K562 (cell line): ENCODE results near the gene C16orf95. TPM values are rescaled to one million over a fixed set of nuclear protein-coding genes. Genes with fewer than 3 reads are reported as not detected.
A peak's percentile ranks its signal among the peaks of the same experiment; 100 is the strongest.

Experiments used
- ATAC-seq: fragments of 200-7000 bp; cut with Tn5 transposase; 3 replicates; pipeline ENCODE4 v1.9.1; 2020; ENCODE audit warnings: moderate library complexity
- BruUV-seq: library from RNA; stranded (reverse); fragments of 400-500 nt; replicated peaks from 2 replicates; lab custom pipeline; 2021; lab: Mats Ljungman, UMichigan
- CTCF ChIA-PET: fragments of 300-600 bp; formaldehyde crosslinking; extraction: SDS; loops from one replicate; lab custom pipeline; 2021; ENCODE audit warnings: low intra/inter-chr PET ratio; lab: Yijun Ruan, JAX
- POLR2A ChIA-PET: fragments of 300-600, 350-650 bp; sonication (Branson Sonifier 250); formaldehyde crosslinking; extraction: SDS; loops from one replicate; lab custom pipeline; 2021; ENCODE audit warnings: antibody characterized with exemption, inconsistent platforms; lab: Yijun Ruan, JAX
- DNase-seq, 4 experiments: peaks; one replicate each; pipeline versions ENCODE4 v3.0.0 to v3.0.0-alpha.2; 2011 to 2018; ENCODE audit warnings: low spot score in 3 of 4, mixed read lengths in 3 of 4; ENCODE audit errors: extremely low read depth in 1 of 4
- FAIRE-seq: peaks from 2 replicates; lab custom pipeline; 2011; peaks lifted over from hg19 to GRCh38; lab: Jason Lieb, UNC
- H2AFZ ChIP-seq: 2 replicates; pipeline ENCODE4 v1.6.0; 2011; ENCODE audit warnings: low read depth, low read length, control low read depth, inconsistent platforms
- H3K27ac ChIP-seq: fragments of 200-600 bp; 3 replicates; pipeline ENCODE4 v1.8.0; 2011; ENCODE audit warnings: low read depth, mild to moderate bottlenecking, control low read depth, inconsistent platforms, low read length, moderate library complexity, mixed read lengths; ENCODE audit errors: extremely low read depth
- H3K27me3 ChIP-seq, 2 experiments: fragments of 300-600 bp in 1 of 2; 2 replicates in 1 of 2; 3 replicates in 1 of 2; pipeline versions ENCODE4 v1.6.0 to v1.8.0; 2011; ENCODE audit warnings: inconsistent platforms in 2 of 2, low read length in 2 of 2, mild to moderate bottlenecking in 1 of 2, mixed read lengths in 1 of 2, moderate library complexity in 1 of 2; ENCODE audit not compliant: control insufficient read depth in 2 of 2, insufficient read depth in 2 of 2
- H3K36me3 ChIP-seq: fragments of 300-600 bp; 3 replicates; pipeline ENCODE4 v1.8.0; 2011; ENCODE audit warnings: mild to moderate bottlenecking, low read length, inconsistent platforms; ENCODE audit not compliant: control insufficient read depth, insufficient read depth
- H3K4me1 ChIP-seq, 2 experiments: fragments of 200-600 bp in 1 of 2; replicated peaks in 1 of 2; 2 replicates in 1 of 2; 3 replicates in 1 of 2; pipeline versions ENCODE4 v1.5.1 to v1.8.0; 2011; ENCODE audit warnings: inconsistent platforms in 2 of 2, low read length in 2 of 2, mild to moderate bottlenecking in 1 of 2, mixed read lengths in 1 of 2, moderate library complexity in 1 of 2; ENCODE audit not compliant: control insufficient read depth in 2 of 2, insufficient read depth in 2 of 2
- H3K4me2 ChIP-seq: 2 replicates; pipeline ENCODE4 v1.6.1; 2011; ENCODE audit warnings: low read length, control low read depth, inconsistent platforms, mixed read lengths; ENCODE audit not compliant: insufficient read depth
- H3K4me3 ChIP-seq: fragments of 200-600 bp; sonication (generic), shearing (Covaris generic); 2 replicates; pipeline ENCODE4 v1.5.1; 2016; ENCODE audit warnings: control low read depth, inconsistent platforms
- H3K79me2 ChIP-seq: fragments of 200-600 bp; 3 replicates; pipeline ENCODE4 v1.8.0; 2011; ENCODE audit warnings: low read length, inconsistent platforms; ENCODE audit not compliant: control insufficient read depth, insufficient read depth
- H3K9ac ChIP-seq, 2 experiments: 2 replicates each; pipeline versions ENCODE4 v1.6.0 to v1.6.1; 2011; ENCODE audit warnings: low read depth in 2 of 2, low read length in 2 of 2, control low read depth in 1 of 2, inconsistent platforms in 1 of 2, mild to moderate bottlenecking in 1 of 2, mixed read lengths in 1 of 2; ENCODE audit not compliant: insufficient read depth in 1 of 2
- H3K9me1 ChIP-seq: one replicate; pipeline ENCODE4 v1.6.0; 2011; ENCODE audit warnings: inconsistent platforms, mild to moderate bottlenecking, low read length, moderate library complexity; ENCODE audit not compliant: control insufficient read depth, insufficient read depth
- H3K9me3 ChIP-seq: replicated peaks from 2 replicates; pipeline ENCODE4 v1.5.1; 2011; ENCODE audit warnings: low read depth, low read length, inconsistent platforms; ENCODE audit not compliant: control insufficient read depth, insufficient read depth
- H4K20me1 ChIP-seq: replicated peaks from 2 replicates; pipeline ENCODE4 v1.6.1; 2011; ENCODE audit warnings: low read length, inconsistent platforms, mixed read lengths; ENCODE audit not compliant: control insufficient read depth, insufficient read depth
- NEUROD1 ChIP-seq: fragments of 150-350 bp; IDR thresholded peaks from 2 replicates; pipeline ENCODE4 v1.6.1; 2014; ENCODE audit warnings: borderline replicate concordance, low read length, low read depth; ENCODE audit not compliant: partially characterized antibody
- NFIC ChIP-seq: fragments of 450-650 bp; IDR thresholded peaks from 2 replicates; pipeline ENCODE4 v1.6.1; 2017; ENCODE audit warnings: mild to moderate bottlenecking, inconsistent platforms
- SREBF2 ChIP-seq: sonication (generic); formaldehyde crosslinking; IDR thresholded peaks from 2 replicates; pipeline ENCODE4 v1.4.0; 2020; ENCODE audit warnings: mild to moderate bottlenecking, missing genetic modification reagents
- WGBS: fragments of 100-300 bp; shearing (Covaris generic); methylation state at CpG from one replicate; pipeline ENCODE4 v1.1.6; 2016; ENCODE audit warnings: low coverage, mixed read lengths; ENCODE audit not compliant: insufficient coverage; ENCODE audit errors: missing lambda C conversion rate; 5-methylcytosine and 5-hydroxymethylcytosine counted together
- in situ Hi-C: fragments of 300-500 bp; cut with MboI; formaldehyde crosslinking; loops from 4 replicates; pipeline ENCODE4 v1.15.0; 2018; ENCODE audit warnings: inconsistent platforms, mixed read lengths
- intact Hi-C: fragments of 100-400 bp; cut with micrococcal nuclease; formaldehyde crosslinking; loops from 2 replicates; pipeline ENCODE4 v1.14.2; 2022
- polyA plus RNA-seq, 8 experiments: library from polyadenylated mRNA; depleted of rRNA in 4 of 8; stranded (reverse) in 5 of 8; unstranded in 3 of 8; fragments of >200 nt; fragmentation: Nextera tagmentation in 2 of 8; fragmentation: Illumina TruSeq in 1 of 8; extraction: Ambion mirVana in 2 of 8; extraction: Trizol in 1 of 8; gene quantifications; 2 replicates each; pipeline versions ENCODE4 v1.2.1 to v1.2.3, GENCODE V29; 2011 to 2014; ENCODE audit warnings: inconsistent platforms in 1 of 8, missing spikeins in 1 of 8
- total RNA-seq, 7 experiments: library from RNA; depleted of rRNA in 6 of 7; stranded (reverse); fragments of >200 nt in 6 of 7; fragmentation: Illumina TruSeq in 2 of 7; extraction: Trizol in 2 of 7; gene quantifications; 2 replicates each; pipeline versions ENCODE4 v1.2.1 to v1.2.3, GENCODE V29; 2011 to 2021; ENCODE audit warnings: low replicate concordance in 1 of 7
- TF ChIP-seq, protein P1 (sequence below): fragments of 250-450 bp; sonication (Bioruptor Pico); IDR thresholded peaks from 2 replicates; pipeline ENCODE4 v1.4.0; 2020; ENCODE audit warnings: mild to moderate bottlenecking, moderate library complexity

C16orf95 gene
- total and polyA plus RNA-seq, 9 of the 15 experiments (the other 6 are each of a cell fraction or from before 2014, with no cell fraction given) = 6.5 to 20.5 (median 9.4) TPM

DNA sequence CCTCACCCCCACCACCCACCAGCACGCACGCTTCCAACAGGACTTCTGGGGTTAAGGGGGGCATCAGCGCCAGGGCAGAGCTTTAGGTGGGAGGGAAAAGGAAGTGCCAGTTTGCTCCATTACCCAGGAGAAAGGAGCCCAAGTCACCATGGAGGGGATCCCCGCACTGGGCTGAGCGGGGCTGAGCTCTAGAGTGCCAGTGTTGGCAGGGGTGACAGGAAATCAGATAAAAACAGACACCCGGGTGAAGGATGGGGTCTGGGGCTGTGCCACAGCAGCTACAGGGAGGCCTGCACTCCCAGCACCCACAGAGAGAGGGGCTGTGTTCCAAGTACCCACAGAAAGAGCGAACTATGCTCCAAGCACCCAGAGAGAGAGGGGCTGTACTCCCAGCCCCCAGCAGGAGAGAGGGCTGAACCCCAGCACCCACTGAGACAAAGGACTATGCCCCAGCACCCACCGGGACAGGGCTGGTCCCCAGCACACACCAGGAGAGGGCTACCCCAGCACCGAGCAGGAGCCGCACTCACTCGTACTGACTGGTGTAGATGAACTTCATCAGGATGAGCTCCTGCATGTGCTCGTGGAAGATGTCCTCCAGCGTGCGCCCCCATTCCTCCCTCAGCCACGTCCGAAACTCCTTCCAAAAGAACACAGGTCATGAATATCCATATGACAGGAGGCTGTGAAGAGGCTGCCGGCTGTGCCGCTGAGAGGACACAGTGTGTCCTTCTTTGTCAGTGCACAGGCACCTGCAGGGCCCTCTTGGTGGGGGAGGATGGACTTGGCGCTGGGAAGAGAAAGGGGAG is 18.6 kb upstream of the C16orf95 start:
- FAIRE-seq = no peak
- H3K27ac ChIP-seq = no peak overlapping the region
- ChIA-PET POLR2A (interaction anchor here (0.7 to 2.3 kb wide), 2 partner anchors 9 to 17 kb away, joined by 3 to 7 read pairs; no protein-coding TSS in a partner anchor), CTCF (no interaction called here)
- peak overlapping the region in 1 of 2 experiments; percentile 26; a peak in 1 of 4 replicates for H3K9ac ChIP-seq
- no peak overlapping the region for H3K4me3 ChIP-seq
- H3K27me3 ChIP-seq = no peaks in the 10 kb centered on the region
- WGBS = 94% methylated on average over 16 of the region's 19 CpGs
- peaks cover 72% of the 10 kb centered on the region; the same call in 2 of the 3 replicates for H3K36me3 ChIP-seq
- TF ChIP-seq, protein P1, sequence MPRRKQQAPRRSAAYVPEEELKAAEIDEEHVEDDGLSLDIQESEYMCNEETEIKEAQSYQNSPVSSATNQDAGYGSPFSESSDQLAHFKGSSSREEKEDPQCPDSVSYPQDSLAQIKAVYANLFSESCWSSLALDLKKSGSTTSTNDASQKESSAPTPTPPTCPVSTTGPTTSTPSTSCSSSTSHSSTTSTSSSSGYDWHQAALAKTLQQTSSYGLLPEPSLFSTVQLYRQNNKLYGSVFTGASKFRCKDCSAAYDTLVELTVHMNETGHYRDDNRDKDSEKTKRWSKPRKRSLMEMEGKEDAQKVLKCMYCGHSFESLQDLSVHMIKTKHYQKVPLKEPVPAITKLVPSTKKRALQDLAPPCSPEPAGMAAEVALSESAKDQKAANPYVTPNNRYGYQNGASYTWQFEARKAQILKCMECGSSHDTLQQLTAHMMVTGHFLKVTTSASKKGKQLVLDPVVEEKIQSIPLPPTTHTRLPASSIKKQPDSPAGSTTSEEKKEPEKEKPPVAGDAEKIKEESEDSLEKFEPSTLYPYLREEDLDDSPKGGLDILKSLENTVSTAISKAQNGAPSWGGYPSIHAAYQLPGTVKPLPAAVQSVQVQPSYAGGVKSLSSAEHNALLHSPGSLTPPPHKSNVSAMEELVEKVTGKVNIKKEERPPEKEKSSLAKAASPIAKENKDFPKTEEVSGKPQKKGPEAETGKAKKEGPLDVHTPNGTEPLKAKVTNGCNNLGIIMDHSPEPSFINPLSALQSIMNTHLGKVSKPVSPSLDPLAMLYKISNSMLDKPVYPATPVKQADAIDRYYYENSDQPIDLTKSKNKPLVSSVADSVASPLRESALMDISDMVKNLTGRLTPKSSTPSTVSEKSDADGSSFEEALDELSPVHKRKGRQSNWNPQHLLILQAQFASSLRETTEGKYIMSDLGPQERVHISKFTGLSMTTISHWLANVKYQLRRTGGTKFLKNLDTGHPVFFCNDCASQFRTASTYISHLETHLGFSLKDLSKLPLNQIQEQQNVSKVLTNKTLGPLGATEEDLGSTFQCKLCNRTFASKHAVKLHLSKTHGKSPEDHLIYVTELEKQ = no peak
- TF ChIP-seq NEUROD1 (no peak), SREBF2 (no peak), NFIC (no peak)
- H3K79me2 ChIP-seq = no peaks in the 10 kb centered on the region
- no peaks in the 10 kb centered on the region for H3K9me1 ChIP-seq
- intact Hi-C loops (no loop called here), in situ Hi-C loops (no loop called here)
- H3K4me1 ChIP-seq = peaks cover 0 to 8% of the 10 kb centered on the region in 2 experiments; a peak in 1 of 5 replicates
- H3K9me3 ChIP-seq = no peaks in the 10 kb centered on the region
- no TSS peak for BruUV-seq
- no peak overlapping the region for H3K4me2 ChIP-seq
- no peak overlapping the region for H2AFZ ChIP-seq
- no peak for ATAC-seq
- peaks cover 6% of the 10 kb centered on the region for H4K20me1 ChIP-seq
- DNase-seq = no peak
